Measurements from ENCODE around the gene CNTN4.

The CNTN4 gene

GRCh38 chr3:3023111-3023745 is 924.6 kb downstream of the CNTN4 start:
- DNase-seq: no peak

- no peak for DNase-seq
These were observed 929.4 kb downstream of the CNTN4 start for GRCh38 chr3:3027976-3028567.

- DNase-seq: no peak
These were observed 932.7 kb downstream of the CNTN4 start for GRCh38 chr3:3031326-3031725.

GRCh38 chr3:3037156-3037555 is 938.5 kb downstream of the CNTN4 start:
- no peak for DNase-seq

GRCh38 chr3:3038201-3038991 is 939.7 kb downstream of the CNTN4 start:
- DNase-seq: peak in 2 of 51 donors; percentile 1 to 17

- DNase-seq: peak in 1 of 51 donors; percentile 23
These were observed 955.3 kb downstream of the CNTN4 start for GRCh38 chr3:3053974-3054373.

- no peak for DNase-seq
These were observed 961.0 kb downstream of the CNTN4 start for GRCh38 chr3:3059645-3060044.

- no peak for DNase-seq
These were observed 965.6 kb downstream of the CNTN4 start for GRCh38 chr3:3064297-3064696.

- no peak for DNase-seq
These were observed 967.2 kb downstream of the CNTN4 start for GRCh38 chr3:3065876-3066275.

GRCh38 chr3:3066378-3066777 is 967.7 kb downstream of the CNTN4 start:
- DNase-seq: no peak

GRCh38 chr3:3066910-3067309 is 968.2 kb downstream of the CNTN4 start:
- no peak for DNase-seq

GRCh38 chr3:3068358-3068881 is 969.8 kb downstream of the CNTN4 start:
- no peak for DNase-seq

- DNase-seq: no peak
These were observed 971.1 kb downstream of the CNTN4 start for GRCh38 chr3:3069723-3070122.

GRCh38 chr3:3071136-3071535 is 972.5 kb downstream of the CNTN4 start:
- no peak for DNase-seq

- no peak for DNase-seq
These were observed 976.0 kb downstream of the CNTN4 start for GRCh38 chr3:3074551-3075257.

- DNase-seq: no peak
These were observed 981.6 kb downstream of the CNTN4 start for GRCh38 chr3:3080309-3080708.

GRCh38 chr3:3081381-3082233 is 982.9 kb downstream of the CNTN4 start:
- DNase-seq: no peak

- DNase-seq: no peak
These were observed 983.7 kb downstream of the CNTN4 start for GRCh38 chr3:3082234-3082924.

- DNase-seq: no peak
These were observed 986.2 kb downstream of the CNTN4 start for GRCh38 chr3:3084890-3085289.

GRCh38 chr3:3085782-3086181 is 987.1 kb downstream of the CNTN4 start:
- no peak for DNase-seq
